CD14-positive monocyte (primary cell): ENCODE measurements around the gene TRIM29. TPM values are rescaled to one million over a fixed set of nuclear protein-coding genes. Genes with fewer than 3 reads are reported as not detected.

Experiments used
- DNase-seq, 3 donors: peaks; one replicate each; pipeline ENCODE4 v3.0.0-alpha.2; 2011 to 2022
- H2AFZ ChIP-seq: 2 replicates; pipeline ENCODE4 v1.6.0; 2012; ENCODE audit warnings: mild to moderate bottlenecking, low read depth, low read length, inconsistent platforms; ENCODE audit not compliant: insufficient read depth, poor library complexity, severe bottlenecking
- H3K27ac ChIP-seq, 2 donors: 1 replicate in 1 of 2; 2 replicates in 1 of 2; pipeline ENCODE4 v1.5.1; 2012 to 2013; ENCODE audit warnings: low read length in 2 of 2, control low read depth in 1 of 2, inconsistent platforms in 1 of 2, low read depth in 1 of 2, mild to moderate bottlenecking in 1 of 2
- H3K27me3 ChIP-seq, 2 donors: one replicate each; pipeline versions ENCODE4 v1.6.0 to v1.6.1; 2011 to 2013; ENCODE audit warnings: low read length in 2 of 2; ENCODE audit not compliant: control insufficient read depth in 2 of 2, insufficient read depth in 2 of 2
- H3K36me3 ChIP-seq, 2 donors: replicated peaks in 1 of 2; 1 replicate in 1 of 2; 2 replicates in 1 of 2; pipeline versions ENCODE4 v1.5.1 to v1.6.1; 2012 to 2013; ENCODE audit warnings: low read length in 2 of 2, control low read depth in 1 of 2, inconsistent platforms in 1 of 2, mild to moderate bottlenecking in 1 of 2; ENCODE audit not compliant: insufficient read depth in 2 of 2, control insufficient read depth in 1 of 2
- H3K4me1 ChIP-seq, 2 donors: 1 replicate in 1 of 2; 2 replicates in 1 of 2; pipeline versions ENCODE4 v1.5.1 to v1.6.1; 2012 to 2013; ENCODE audit warnings: low read length in 2 of 2, control low read depth in 1 of 2, inconsistent platforms in 1 of 2, mild to moderate bottlenecking in 1 of 2, moderate library complexity in 1 of 2; ENCODE audit not compliant: insufficient read depth in 2 of 2, control insufficient read depth in 1 of 2
- H3K4me2 ChIP-seq: replicated peaks from 2 replicates; pipeline ENCODE3; 2012; ENCODE audit warnings: low read length, moderate library complexity, mild to moderate bottlenecking; ENCODE audit not compliant: poor library complexity, severe bottlenecking; ENCODE audit errors: extremely low read depth
- H3K4me3 ChIP-seq, 3 experiments: fragments of 200-600 bp in 1 of 3; sonication (generic) in 1 of 3; replicated peaks in 1 of 3; 1 replicate in 2 of 3; 2 replicates in 1 of 3; pipeline ENCODE4 v1.5.1; 2011 to 2013; ENCODE audit warnings: low read length in 3 of 3, mild to moderate bottlenecking in 3 of 3, control low read depth in 2 of 3, low read depth in 2 of 3, inconsistent platforms in 1 of 3, moderate library complexity in 1 of 3
- H3K79me2 ChIP-seq: 2 replicates; pipeline ENCODE4 v1.6.0; 2012; ENCODE audit warnings: mild to moderate bottlenecking, control low read depth, inconsistent platforms, low read length, moderate library complexity; ENCODE audit not compliant: insufficient read depth
- H3K9ac ChIP-seq: 2 replicates; pipeline ENCODE4 v1.6.0; 2017; ENCODE audit warnings: low read length, mild to moderate bottlenecking; ENCODE audit not compliant: insufficient read depth, poor library complexity, severe bottlenecking
- H3K9me3 ChIP-seq, 2 donors: replicated peaks in 1 of 2; 1 replicate in 1 of 2; 2 replicates in 1 of 2; pipeline versions ENCODE4 v1.5.1 to v1.6.1; 2012 to 2013; ENCODE audit warnings: low read length in 2 of 2, control low read depth in 1 of 2; ENCODE audit not compliant: control insufficient read depth in 1 of 2, insufficient read depth in 1 of 2
- H4K20me1 ChIP-seq: 2 replicates; pipeline ENCODE4 v1.6.0; 2012; ENCODE audit warnings: mild to moderate bottlenecking, low read length, control low read depth, moderate library complexity; ENCODE audit not compliant: insufficient read depth
- H3K27ac Mint-ChIP-seq, 7 donors: one replicate each; pipeline ENCODE4 v1.8.0; 2020; ENCODE audit warnings: mild to moderate bottlenecking in 7 of 7, mixed read lengths in 7 of 7, moderate library complexity in 6 of 7, inconsistent platforms in 2 of 7
- H3K27me3 Mint-ChIP-seq, 3 donors: one replicate each; pipeline ENCODE4 v1.8.0; 2021 to 2022; ENCODE audit warnings: low read depth in 3 of 3, mild to moderate bottlenecking in 3 of 3, mixed read lengths in 3 of 3, moderate library complexity in 3 of 3, inconsistent platforms in 1 of 3
- H3K36me3 Mint-ChIP-seq, 2 donors: one replicate each; pipeline ENCODE4 v1.8.0; 2020; ENCODE audit warnings: mixed read lengths in 2 of 2, inconsistent platforms in 1 of 2, mild to moderate bottlenecking in 1 of 2
- H3K4me1 Mint-ChIP-seq: one replicate; pipeline ENCODE4 v1.8.0; 2020; ENCODE audit warnings: mild to moderate bottlenecking, mixed read lengths
- H3K4me3 Mint-ChIP-seq, 2 donors: one replicate each; pipeline ENCODE4 v1.8.0; 2020; ENCODE audit warnings: mild to moderate bottlenecking in 2 of 2, mixed read lengths in 2 of 2, moderate library complexity in 1 of 2
- H3K9me3 Mint-ChIP-seq, 7 donors: one replicate each; pipeline ENCODE4 v1.8.0; 2020 to 2022; ENCODE audit warnings: mixed read lengths in 7 of 7, mild to moderate bottlenecking in 6 of 7, moderate library complexity in 6 of 7, inconsistent platforms in 2 of 7
- CTCF ChIP-seq: fragments of 200-600 bp; IDR thresholded peaks from one replicate; pipeline ENCODE4 v1.8.0; 2022; ENCODE audit warnings: antibody characterized with exemption, mild to moderate bottlenecking
- WGBS: methylation state at CpG from one replicate; pipeline ENCODE4 v1.1.5; 2013; ENCODE audit warnings: missing lambda C conversion rate; ENCODE audit not compliant: insufficient coverage; 5-methylcytosine and 5-hydroxymethylcytosine counted together
- intact Hi-C, 2 donors: fragments of 100-400 bp; cut with micrococcal nuclease; formaldehyde crosslinking; loops; one replicate each; pipeline versions ENCODE4 v1.15.0 to v1.15.1; 2023
- polyA plus RNA-seq, 3 donors: library from polyadenylated mRNA; depleted of rRNA in 1 of 3; unstranded in 2 of 3; stranded (reverse) in 1 of 3; fragments of 300-500 nt in 2 of 3; fragments of >200 nt in 1 of 3; fragmentation: Illumina TruSeq in 2 of 3; gene quantifications; 1 replicate in 2 of 3; 2 replicates in 1 of 3; pipeline ENCODE4 v1.2.3, GENCODE V29; 2012 to 2021

The TRIM29 gene
- polyA plus RNA-seq, 3 donors: not detected

- Mint-ChIP-seq H3K36me3 (no peaks in the 10 kb centered on the region), H3K27ac (no peak overlapping the region), H3K4me1 (no peaks in the 10 kb centered on the region), H3K4me3 (no peak overlapping the region), H3K27me3 (peaks cover 2% of the 10 kb centered on the region in 3 donors), H3K9me3 (no peaks in the 10 kb centered on the region)
- no peak for TF ChIP-seq CTCF
- intact Hi-C loops: no loop called here
- Histone ChIP-seq H2AFZ (no peak overlapping the region), H3K79me2 (no peaks in the 10 kb centered on the region), H3K9ac (no peak overlapping the region), H4K20me1 (no peaks in the 10 kb centered on the region), H3K36me3 (no peaks in the 10 kb centered on the region), H3K4me3 (no peak overlapping the region), H3K27ac (no peak overlapping the region), H3K4me1 (no peaks in the 10 kb centered on the region), H3K4me2 (no peak overlapping the region), H3K9me3 (no peaks in the 10 kb centered on the region), H3K27me3 (no peaks in the 10 kb centered on the region)
- 95% methylated on average over 11 of the region's 14 CpGs for WGBS
- DNase-seq: no peak
Observed at GRCh38 chr11:120134106-120134930, 3.6 kb downstream of the TRIM29 start.

- Mint-ChIP-seq H3K36me3 (no peaks in the 10 kb centered on the region), H3K27ac (no peak overlapping the region), H3K4me3 (no peak overlapping the region), H3K4me1 (no peaks in the 10 kb centered on the region), H3K27me3 (peaks cover 3 to 5% (median 5%) of the 10 kb centered on the region in 3 donors), H3K9me3 (no peaks in the 10 kb centered on the region)
- no peaks in the 10 kb centered on the region for H3K27me3 ChIP-seq
- H3K9ac ChIP-seq: no peak overlapping the region
- H3K4me3 ChIP-seq: no peak overlapping the region
- no peak for TF ChIP-seq CTCF
- H3K79me2 ChIP-seq: no peaks in the 10 kb centered on the region
- no peaks in the 10 kb centered on the region for H3K36me3 ChIP-seq
- no peak overlapping the region for H2AFZ ChIP-seq
- no peaks in the 10 kb centered on the region for H3K4me1 ChIP-seq
- H4K20me1 ChIP-seq: no peaks in the 10 kb centered on the region
- DNase-seq: no peak
- intact Hi-C loops: no loop called here
- no peaks in the 10 kb centered on the region for H3K9me3 ChIP-seq
- 84% methylated on average over 8 of the region's 11 CpGs for WGBS
- H3K27ac ChIP-seq: no peak overlapping the region
- no peak overlapping the region for H3K4me2 ChIP-seq
Observed at GRCh38 chr11:120133216-120134105, 4.5 kb downstream of the TRIM29 start.
